Measurements from ENCODE around the gene UBE2L5. TPM values are rescaled to one million over a fixed set of nuclear protein-coding genes. Genes with fewer than 3 reads are reported as not detected.

UBE2L5 gene
- polyA plus RNA-seq, 1 donor from 2014 or later: not detected

GRCh38 chr13:30377312-30377685 lies 45.0 kb upstream of the UBE2L5 start:
- Histone ChIP-seq H3K9ac (ENCODE audit: low read length) (no peak overlapping the region), H3K9me2 (ENCODE audit: insufficient read depth, low read length) (no peaks in the 10 kb centered on the region), H3K27me3 (ENCODE audit: insufficient read depth, low read depth, low read length) (no peaks in the 10 kb centered on the region), H3K4me3 (ENCODE audit: low read length) (no peak overlapping the region), H3K27ac (ENCODE audit: low read length) (no peak overlapping the region), H3K36me3 (ENCODE audit: insufficient read depth, low read length) (no peaks in the 10 kb centered on the region), H3K9me3 (ENCODE audit: low read length) (no peaks in the 10 kb centered on the region), H3K79me2 (replicated peaks; ENCODE audit: insufficient read depth, low read length) (no peaks in the 10 kb centered on the region), H4K20me1 (ENCODE audit: insufficient read depth) (no peaks in the 10 kb centered on the region), H3F3A (ENCODE audit: insufficient read depth, low read length, poor library complexity, severe bottlenecking) (no peaks in the 10 kb centered on the region), H3K4me2 (ENCODE audit: low read length) (no peak overlapping the region), H2AFZ (ENCODE audit: low read depth, low read length) (no peak overlapping the region)
- TF ChIP-seq EZH2 (IDR thresholded peaks at IDR 0.05; ENCODE audit: borderline replicate concordance, insufficient read depth, low read length, poor library complexity, severe bottlenecking) (no peak), POLR2AphosphoS5 (IDR thresholded peaks at IDR 0.05) (no peak), EP300 (conservative IDR thresholded peaks at IDR 0.05; ENCODE audit: poor library complexity, severe bottlenecking) (no peak), RAD21 (conservative IDR thresholded peaks at IDR 0.05) (no peak), CTCF (IDR thresholded peaks at IDR 0.05; ENCODE audit: poor library complexity, severe bottlenecking) (no peak), MXI1 (conservative IDR thresholded peaks at IDR 0.05; ENCODE audit: poor library complexity, severe bottlenecking) (no peak), TAF1 (IDR thresholded peaks at IDR 0.05; ENCODE audit: low read depth) (no peak), SMC3 (conservative IDR thresholded peaks at IDR 0.05; ENCODE audit: poor library complexity) (no peak)

- Histone ChIP-seq H3K4me2 (ENCODE audit: low read length) (no peak overlapping the region), H3K36me3 (ENCODE audit: insufficient read depth, low read length) (no peaks in the 10 kb centered on the region), H3F3A (ENCODE audit: insufficient read depth, low read length, poor library complexity, severe bottlenecking) (no peaks in the 10 kb centered on the region), H4K20me1 (ENCODE audit: insufficient read depth) (no peaks in the 10 kb centered on the region), H2AFZ (ENCODE audit: low read depth, low read length) (no peak overlapping the region), H3K4me3 (ENCODE audit: low read length) (no peak overlapping the region), H3K9me2 (ENCODE audit: insufficient read depth, low read length) (no peaks in the 10 kb centered on the region), H3K27ac (ENCODE audit: low read length) (no peak overlapping the region), H3K79me2 (replicated peaks; ENCODE audit: insufficient read depth, low read length) (no peaks in the 10 kb centered on the region), H3K9me3 (ENCODE audit: low read length) (no peaks in the 10 kb centered on the region), H3K9ac (ENCODE audit: low read length) (no peak overlapping the region), H3K27me3 (ENCODE audit: insufficient read depth, low read depth, low read length) (no peaks in the 10 kb centered on the region)
- TF ChIP-seq CTCF (IDR thresholded peaks at IDR 0.05; ENCODE audit: poor library complexity, severe bottlenecking) (no peak), MXI1 (conservative IDR thresholded peaks at IDR 0.05; ENCODE audit: poor library complexity, severe bottlenecking) (no peak), TAF1 (IDR thresholded peaks at IDR 0.05; ENCODE audit: low read depth) (no peak), POLR2AphosphoS5 (IDR thresholded peaks at IDR 0.05) (no peak), SMC3 (conservative IDR thresholded peaks at IDR 0.05; ENCODE audit: poor library complexity) (no peak), REST (IDR thresholded peaks at IDR 0.05; ENCODE audit: borderline replicate concordance) (no peak), EP300 (conservative IDR thresholded peaks at IDR 0.05; ENCODE audit: poor library complexity, severe bottlenecking) (no peak), RAD21 (conservative IDR thresholded peaks at IDR 0.05) (no peak), EZH2 (IDR thresholded peaks at IDR 0.05; ENCODE audit: borderline replicate concordance, insufficient read depth, low read length, poor library complexity, severe bottlenecking) (no peak)
Observed at GRCh38 chr13:30378191-30378590, 44.1 kb upstream of the UBE2L5 start.

Data from neural cell (in vitro differentiated cells).